CD4-positive, alpha-beta T cell treated with Interleukin-21 for 1 hour (primary cell): ENCODE results near the gene CRPPA.
"Not testable (repeated sequence)": the region's sequence is repeated elsewhere in the genome, so short reads cannot be mapped to it uniquely, and the experiment has no call there.

Source experiments
- DNase-seq: peaks from one replicate; pipeline ENCODE4 v3.0.0-alpha.2; 2020

CRPPA gene

DNA sequence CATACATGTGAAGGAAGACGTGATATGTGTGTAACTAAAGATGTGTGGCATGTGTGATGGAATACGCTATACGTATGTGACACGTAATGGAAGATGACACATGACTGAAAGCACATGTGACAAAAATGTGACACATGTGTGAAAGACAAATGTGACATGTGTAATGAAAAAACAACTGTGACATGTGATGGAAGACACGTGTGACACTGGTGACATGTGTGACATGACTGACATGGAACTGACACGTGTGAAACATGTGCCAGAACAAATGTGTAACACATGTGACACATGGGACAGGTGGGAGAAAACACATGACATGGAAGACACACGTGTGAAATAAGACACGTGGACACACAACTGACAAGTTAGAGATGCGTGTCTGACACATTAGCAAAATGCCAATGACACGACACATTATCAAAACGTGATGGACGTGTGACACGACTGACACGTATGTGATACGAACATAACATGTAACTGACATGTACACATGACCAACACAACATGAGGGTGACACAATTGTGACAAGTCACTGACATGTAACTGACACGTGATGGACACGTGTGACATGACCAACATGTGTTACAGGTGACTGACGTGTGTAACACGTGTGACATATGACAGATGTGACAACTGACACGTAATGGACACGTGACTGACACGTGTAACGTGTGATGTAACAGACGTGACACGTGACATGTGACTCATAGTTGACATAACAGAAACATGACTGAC, 24.4 kb downstream of the CRPPA start:
- DNase-seq: no peak

DNA sequence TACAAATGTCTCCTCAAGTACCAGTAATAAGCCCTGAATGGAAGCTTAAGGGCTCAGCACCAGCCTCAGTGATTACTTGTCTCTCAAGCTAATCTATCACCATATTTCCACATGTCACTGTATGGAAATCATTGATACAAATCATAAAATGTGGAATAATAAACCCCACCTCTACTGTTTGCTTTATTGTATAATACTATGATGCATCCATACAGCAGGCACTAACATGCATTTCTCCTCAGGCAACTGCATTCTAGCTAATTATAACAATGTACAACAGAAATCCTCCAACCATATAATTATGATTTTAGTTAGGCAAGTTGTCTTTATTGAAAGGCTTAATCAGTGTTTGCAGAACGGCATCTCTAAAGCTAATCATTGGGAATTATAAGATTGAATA, 26.2 kb downstream of the CRPPA start:
- DNase-seq: no peak

DNA sequence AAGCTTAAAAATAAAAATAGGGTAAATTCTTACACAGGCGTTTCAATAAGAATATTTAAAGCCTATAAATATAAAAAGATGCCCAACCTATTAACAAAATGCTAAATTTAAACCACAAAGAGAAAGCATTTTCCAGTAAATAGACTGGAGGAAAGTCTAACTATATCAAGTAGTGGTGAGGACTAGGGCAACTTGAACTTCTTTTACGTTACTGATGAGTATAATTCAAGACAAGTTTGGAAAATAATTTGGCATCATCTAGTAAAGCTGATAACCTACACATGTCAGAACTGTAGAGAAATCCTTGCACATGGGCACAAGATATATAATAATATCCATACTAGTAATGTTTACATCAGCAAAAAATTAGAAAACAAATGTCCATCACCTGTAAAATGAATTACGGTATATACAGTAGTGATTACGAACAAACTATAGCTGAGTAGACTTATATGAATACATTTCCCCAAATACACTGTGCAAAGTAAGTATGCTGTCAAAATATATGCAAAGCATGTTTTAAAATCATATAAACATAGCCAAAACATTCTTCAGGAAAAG, 27.4 kb downstream of the CRPPA start:
- DNase-seq: no peak

DNA sequence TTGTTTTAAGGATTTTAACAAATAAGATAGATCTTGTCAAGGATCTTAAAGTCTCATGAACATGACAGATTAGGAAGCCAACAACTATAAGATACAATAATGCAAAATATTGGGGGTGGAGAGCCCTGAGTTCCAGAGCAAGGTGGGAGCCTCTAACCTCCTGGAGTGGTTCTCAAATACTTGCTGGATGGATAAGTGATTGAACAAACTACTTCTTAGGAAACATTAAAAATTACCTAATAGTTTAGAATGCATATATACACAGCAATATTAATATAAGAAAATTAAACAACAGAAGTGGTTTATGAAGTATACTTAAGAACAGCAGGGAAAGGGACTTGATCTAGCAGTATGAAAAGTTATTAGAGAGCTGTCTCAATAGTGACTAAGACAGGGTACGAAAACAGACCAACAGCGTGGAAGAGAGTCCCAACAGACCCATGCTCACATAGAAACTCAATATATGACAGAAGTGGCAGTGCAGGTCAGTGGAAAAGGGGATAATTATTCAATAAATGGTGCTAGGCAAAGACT, 28.3 kb downstream of the CRPPA start:
- no peak for DNase-seq

DNA sequence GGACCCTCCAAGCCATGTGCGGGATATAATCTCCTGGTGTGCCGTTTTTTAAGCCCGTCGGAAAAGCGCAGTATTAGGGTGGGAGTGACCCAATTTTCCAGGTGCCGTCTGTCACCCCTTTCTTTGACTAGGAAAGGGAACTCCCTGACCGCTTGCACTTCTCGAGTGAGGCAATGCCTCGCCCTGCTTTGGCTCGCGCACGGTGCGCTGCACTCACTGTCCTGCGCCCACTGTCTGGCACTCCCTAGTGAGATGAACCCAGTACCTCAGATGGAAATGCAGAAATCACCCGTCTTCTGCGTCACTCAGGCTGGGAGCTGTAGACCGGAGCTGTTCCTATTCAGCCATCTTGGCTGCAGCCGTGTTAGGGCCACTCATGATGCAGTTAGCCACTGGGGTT, 37.6 kb downstream of the CRPPA start:
- DNase-seq: not testable (repeated sequence)

DNA sequence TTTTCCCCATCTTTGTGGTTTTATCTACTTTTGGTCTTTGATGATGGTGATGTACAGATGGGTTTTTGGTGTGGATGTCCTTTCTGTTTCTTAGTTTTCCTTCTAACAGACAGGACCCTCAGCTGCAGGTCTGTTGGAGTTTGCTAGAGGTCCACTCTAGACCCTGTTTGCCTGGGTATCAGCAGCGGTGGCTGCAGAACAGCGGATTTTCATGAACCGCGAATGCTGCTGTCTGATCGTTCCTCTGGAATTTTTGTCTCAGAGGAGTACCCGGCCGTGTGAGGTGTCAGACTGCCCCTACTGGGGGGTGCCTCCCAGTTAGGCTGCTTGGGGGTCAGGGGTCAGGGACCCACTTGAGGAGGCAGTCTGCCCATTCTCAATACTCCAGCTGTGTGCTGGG, 38.2 kb downstream of the CRPPA start:
- DNase-seq: not testable (repeated sequence)
